B cell (primary cell): ENCODE measurements around the gene MMP11. TPM values are rescaled to one million over a fixed set of nuclear protein-coding genes. Genes with fewer than 3 reads are reported as not detected.

ENCODE experiments used
- ATAC-seq: fragments of 200-7000 bp; cut with Tn5 transposase; one replicate; pipeline ENCODE4 v1.10.0; 2021; ENCODE audit warnings: low read depth, mild to moderate bottlenecking, moderate number of reproducible peaks, moderate library complexity
- CTCF ChIA-PET: fragments of 350-600 bp; sonication (Branson Sonifier 250); formaldehyde crosslinking; loops from one replicate; lab custom pipeline; 2021; ENCODE audit warnings: antibody characterized with exemption, inconsistent platforms; lab: Charles Lee
- POLR2A ChIA-PET: fragments of 350-600 bp; sonication (Branson Sonifier 250); formaldehyde crosslinking; loops from one replicate; lab custom pipeline; 2021; ENCODE audit warnings: antibody characterized with exemption; lab: Charles Lee
- DNase-seq: peaks from one replicate; pipeline ENCODE4 v3.0.0; 2013
- H2AFZ ChIP-seq: 2 replicates; pipeline ENCODE4 v1.6.1; 2012; ENCODE audit warnings: mild to moderate bottlenecking, low read depth, low read length; ENCODE audit not compliant: insufficient read depth, poor library complexity, severe bottlenecking
- H3K27ac ChIP-seq, 2 donors: 1 replicate in 1 of 2; 2 replicates in 1 of 2; pipeline ENCODE4 v1.5.1; 2012 to 2013; ENCODE audit warnings: low read length in 2 of 2, mild to moderate bottlenecking in 2 of 2, moderate library complexity in 1 of 2
- H3K27me3 ChIP-seq, 4 experiments: fragments of 200-600 bp in 1 of 4; sonication (generic) in 1 of 4; replicated peaks in 1 of 4; 1 replicate in 2 of 4; 2 replicates in 2 of 4; pipeline versions ENCODE4 v1.6.1 to v1.7.0; 2013 to 2016; ENCODE audit warnings: low read length in 3 of 4, mild to moderate bottlenecking in 2 of 4, mixed read lengths in 1 of 4, moderate library complexity in 1 of 4; ENCODE audit not compliant: insufficient read depth in 4 of 4, control insufficient read depth in 3 of 4; ENCODE audit errors: control extremely low read depth in 1 of 4
- H3K36me3 ChIP-seq, 2 experiments: replicated peaks in 1 of 2; 1 replicate in 1 of 2; 2 replicates in 1 of 2; pipeline versions ENCODE4 v1.6.1 to v1.7.1; 2013; ENCODE audit warnings: low read length in 1 of 2; ENCODE audit not compliant: insufficient read depth in 2 of 2, control insufficient read depth in 1 of 2; ENCODE audit errors: control extremely low read depth in 1 of 2, extremely low read depth in 1 of 2
- H3K4me1 ChIP-seq, 2 donors: fragments of 200-600 bp in 1 of 2; sonication (generic) in 1 of 2; 1 replicate in 1 of 2; 2 replicates in 1 of 2; pipeline versions ENCODE4 v1.5.1 to v1.6.1; 2013 to 2017; ENCODE audit warnings: low read length in 2 of 2; ENCODE audit not compliant: control insufficient read depth in 2 of 2, insufficient read depth in 2 of 2
- H3K4me2 ChIP-seq: replicated peaks from 2 replicates; pipeline ENCODE3; 2012; ENCODE audit warnings: mild to moderate bottlenecking, low read depth, low read length; ENCODE audit not compliant: poor library complexity, severe bottlenecking
- H3K4me3 ChIP-seq, 5 experiments: fragments of 200-600 bp in 1 of 5; sonication (generic) in 1 of 5; 1 replicate in 3 of 5; 2 replicates in 2 of 5; pipeline versions ENCODE4 v1.5.1 to v1.7.0; 2011 to 2016; ENCODE audit warnings: low read length in 4 of 5, mild to moderate bottlenecking in 4 of 5, low read depth in 2 of 5, control low read depth in 1 of 5, moderate library complexity in 1 of 5; ENCODE audit not compliant: insufficient read depth in 1 of 5; ENCODE audit errors: control extremely low read depth in 1 of 5, extremely low read depth in 1 of 5
- H3K79me2 ChIP-seq: fragments of 200-600 bp; sonication (generic); one replicate; pipeline ENCODE4 v1.6.0; 2016; ENCODE audit warnings: low read length; ENCODE audit not compliant: control insufficient read depth, insufficient read depth
- H3K9ac ChIP-seq: fragments of 200-600 bp; sonication (generic); 2 replicates; pipeline ENCODE4 v1.6.1; 2017; ENCODE audit warnings: mild to moderate bottlenecking, low read length, moderate library complexity
- H3K9me3 ChIP-seq, 3 donors: one replicate each; pipeline versions ENCODE4 v1.6.1 to v1.7.1; 2013; ENCODE audit warnings: low read length in 2 of 3; ENCODE audit not compliant: control insufficient read depth in 2 of 3, insufficient read depth in 1 of 3; ENCODE audit errors: control extremely low read depth in 1 of 3
- H4K20me1 ChIP-seq: 2 replicates; pipeline ENCODE4 v1.6.0; 2012; ENCODE audit warnings: mild to moderate bottlenecking, low read length; ENCODE audit not compliant: insufficient read depth, control insufficient read depth, poor library complexity, severe bottlenecking
- H3K27ac Mint-ChIP-seq: one replicate; pipeline ENCODE4 v1.8.0; 2021; ENCODE audit warnings: mixed read lengths
- H3K27me3 Mint-ChIP-seq: one replicate; pipeline ENCODE4 v1.8.0; 2021; ENCODE audit warnings: mixed read lengths
- H3K4me1 Mint-ChIP-seq: one replicate; pipeline ENCODE4 v1.8.0; 2021; ENCODE audit warnings: mixed read lengths
- H3K4me3 Mint-ChIP-seq: one replicate; pipeline ENCODE4 v1.8.0; 2021; ENCODE audit warnings: mixed read lengths
- H3K9me3 Mint-ChIP-seq: one replicate; pipeline ENCODE4 v1.8.0; 2022; ENCODE audit warnings: mixed read lengths; ENCODE audit not compliant: insufficient read depth
- CTCF ChIP-seq: fragments of 200-600 bp; IDR thresholded peaks from one replicate; pipeline ENCODE4 v1.8.0; 2022; ENCODE audit warnings: antibody characterized with exemption, mild to moderate bottlenecking
- EZH2 ChIP-seq: IDR thresholded peaks from 2 replicates; pipeline ENCODE4 v1.6.1; 2012; ENCODE audit warnings: borderline replicate concordance, low read depth, mild to moderate bottlenecking, moderate library complexity, low read length; ENCODE audit not compliant: insufficient read depth, poor library complexity, severe bottlenecking
- WGBS: methylation state at CpG from one replicate; pipeline ENCODE4 v1.1.5; 2013; ENCODE audit warnings: missing lambda C conversion rate; ENCODE audit not compliant: insufficient coverage; 5-methylcytosine and 5-hydroxymethylcytosine counted together
- intact Hi-C: fragments of 100-400 bp; cut with micrococcal nuclease; formaldehyde crosslinking; loops from one replicate; pipeline ENCODE4 v1.10.0; 2022
- polyA plus RNA-seq: library from polyadenylated mRNA; depleted of rRNA; stranded (reverse); fragments of >200 nt; gene quantifications from 2 replicates; pipeline ENCODE4 v1.2.3, GENCODE V29; 2012
- total RNA-seq, 2 donors: library from RNA; stranded (reverse); fragments of 120-200 nt in 1 of 2; gene quantifications; 1 replicate in 1 of 2; 2 replicates in 1 of 2; pipeline versions ENCODE4 v1.2.3 to v1.2.4, GENCODE V29; 2013 to 2022

Gene MMP11
- total and polyA plus RNA-seq, 2 donors (not counting 1 experiment from before 2014, with no cell fraction given), result 11.6 to 19.0 TPM

- peaks cover 0 to 4% (median 0%) of the 10 kb centered on the region in 3 donors for H3K9me3 ChIP-seq
- 88% methylated on average over 6 of the region's 6 CpGs for WGBS
- H3K4me1 ChIP-seq, result peaks cover 38 to 47% of the 10 kb centered on the region in 2 donors
- no peak overlapping the region for H3K4me2 ChIP-seq
- H3K4me3 Mint-ChIP-seq, result no peak overlapping the region
- no peak overlapping the region for H3K9ac ChIP-seq
- no peaks in the 10 kb centered on the region for H3K27me3 ChIP-seq
- ATAC-seq (no peak), DNase-seq (no peak)
- H3K27me3 Mint-ChIP-seq, result no peaks in the 10 kb centered on the region
- H3K4me3 ChIP-seq, result no peak overlapping the region
- no peaks in the 10 kb centered on the region for H3K79me2 ChIP-seq
- intact Hi-C loops, result no loop called here
- H4K20me1 ChIP-seq, result peaks cover 7% of the 10 kb centered on the region
- no peak overlapping the region for H2AFZ ChIP-seq
- CTCF ChIA-PET, result interaction anchor here (13.0 kb wide), 1 partner anchor 7 kb away, joined by 188 read pairs; the partner anchor contains the start of genes C22orf15, CHCHD10 and MMP11
- H3K27ac Mint-ChIP-seq, result no peak overlapping the region
- POLR2A ChIA-PET, result interaction anchor here (0.6 to 14.3 kb wide), 2 partner anchors 7 to 615 kb away, joined by 4 to 174 read pairs; partner anchors contain the start of genes VPREB3 and ZNF70
- H3K27ac ChIP-seq, result no peak overlapping the region
- H3K36me3 ChIP-seq, result no peaks in the 10 kb centered on the region
- H3K9me3 Mint-ChIP-seq, result no peaks in the 10 kb centered on the region
- peaks cover 42% of the 10 kb centered on the region for H3K4me1 Mint-ChIP-seq
- TF ChIP-seq CTCF, result no peak
- TF ChIP-seq EZH2, result no peak
These were observed 12.6 kb upstream of the MMP11 start for GRCh38 chr22:23760056-23760455.

- H3K4me1 ChIP-seq, result peaks cover 33 to 49% of the 10 kb centered on the region in 2 donors
- peak within 1 kb of the TSS; percentile 92 for H3K4me2 ChIP-seq
- POLR2A ChIA-PET, result interaction anchor here (0.5 to 14.3 kb wide), 5 partner anchors 10 to 1056 kb away, joined by 3 to 174 read pairs (median 4); partner anchors contain the start of genes CABIN1, SLC2A11, VPREB3 and ZNF70
These were observed 9.6 kb upstream of the MMP11 start, which contains the start of gene C22orf15 for GRCh38 chr22:23762842-23763578. Gene C22orf15 (plus strand): TSS chr22:23762990. CDS start chr22:23763307, 317 bp downstream.

More at GRCh38 chr22:23762842-23763578, 9.6 kb upstream of the MMP11 start, which contains the start of gene C22orf15:
- ATAC-seq, result no peak
- Histone ChIP-seq H3K9me3 (no peaks in the 10 kb centered on the region), H3K27me3 (no peaks in the 10 kb centered on the region), H3K79me2 (peaks cover 15% of the 10 kb centered on the region), H3K27ac (peak within 1 kb of the TSS; percentile 34 to 73), H2AFZ (peak within 1 kb of the TSS; percentile 78), H4K20me1 (peaks cover 14% of the 10 kb centered on the region), H3K36me3 (no peaks in the 10 kb centered on the region), H3K4me3 (peak within 1 kb of the TSS; percentile 30 to 65 (median 50)), H3K9ac (peak within 1 kb of the TSS; percentile 61)
- intact Hi-C loops, result loop anchor here (1.0 kb wide), 1 partner anchor 11 kb away; no protein-coding TSS in a partner anchor
- Mint-ChIP-seq H3K27me3 (no peaks in the 10 kb centered on the region), H3K4me1 (peaks cover 50% of the 10 kb centered on the region), H3K4me3 (peak within 1 kb of the TSS; percentile 86), H3K27ac (peak within 1 kb of the TSS; percentile 84), H3K9me3 (no peaks in the 10 kb centered on the region)
- DNase-seq, result no peak
- TF ChIP-seq EZH2 (no peak), CTCF (no peak)
- 19% methylated on average over 14 of the region's 23 CpGs for WGBS
- CTCF ChIA-PET, result interaction anchor here (1.0 to 12.8 kb wide), 3 partner anchors 9 to 87 kb away, joined by 3 to 188 read pairs (median 4); partner anchors contain the start of genes VPREB3 and ZNF70
